ENCODE data around the gene MRPL16. TPM values are rescaled to one million over a fixed set of nuclear protein-coding genes. Genes with fewer than 3 reads are reported as not detected.

Gene MRPL16
- total and polyA plus RNA-seq, 9 donors, result 30.0 to 68.1 (median 38.5) TPM

GRCh38 chr11:59770869-59771268 lies 39.7 kb downstream of the MRPL16 start:
- H3K4me1 ChIP-seq (ENCODE audit: insufficient read depth), result peaks cover 4% of the 10 kb centered on the region
- TF ChIP-seq CTCF (IDR thresholded peaks at IDR 0.05) (no peak), EP300 (IDR thresholded peaks at IDR 0.05) (no peak), POLR2A (IDR thresholded peaks at IDR 0.05) (no peak)
- H3K36me3 ChIP-seq, result no peaks in the 10 kb centered on the region
- H3K27me3 ChIP-seq, result no peaks in the 10 kb centered on the region
- H3K9me3 ChIP-seq, result no peaks in the 10 kb centered on the region
- H3K4me3 ChIP-seq, result no peak overlapping the region
- 85 to 92% (median 92%) methylated on average over 8 of the region's 8 CpGs for WGBS, 3 donors
- H3K27ac ChIP-seq, result no peak overlapping the region
- intact Hi-C loops (cut with DNase I), result no loop called here
- no peak for DNase-seq

- H3K27ac ChIP-seq, result no peak overlapping the region
- intact Hi-C loops (cut with DNase I), result no loop called here
- peaks cover 4% of the 10 kb centered on the region for H3K4me1 ChIP-seq (ENCODE audit: insufficient read depth)
- H3K36me3 ChIP-seq, result no peaks in the 10 kb centered on the region
- H3K9me3 ChIP-seq, result no peaks in the 10 kb centered on the region
- H3K27me3 ChIP-seq, result no peaks in the 10 kb centered on the region
- TF ChIP-seq CTCF (IDR thresholded peaks at IDR 0.05) (no peak), EP300 (IDR thresholded peaks at IDR 0.05) (no peak), POLR2A (IDR thresholded peaks at IDR 0.05) (no peak)
- DNase-seq, result no peak
- no peak overlapping the region for H3K4me3 ChIP-seq
- WGBS, 3 donors, result 82 to 93% (median 90%) methylated on average over 3 of the region's 3 CpGs
These were observed 40.3 kb downstream of the MRPL16 start for GRCh38 chr11:59770319-59770718.

- no peak overlapping the region for H3K27ac ChIP-seq
- TF ChIP-seq CTCF (IDR thresholded peaks at IDR 0.05), result no peak
- no peak for TF ChIP-seq POLR2A (IDR thresholded peaks at IDR 0.05)
- no peak for TF ChIP-seq EP300 (IDR thresholded peaks at IDR 0.05)
- WGBS, 3 donors, result 91 to 93% (median 92%) methylated on average over 4 of the region's 4 CpGs
- no peak for DNase-seq
- H3K36me3 ChIP-seq, result no peaks in the 10 kb centered on the region
- peaks cover 4% of the 10 kb centered on the region for H3K4me1 ChIP-seq (ENCODE audit: insufficient read depth)
- no peaks in the 10 kb centered on the region for H3K27me3 ChIP-seq
- no peak overlapping the region for H3K4me3 ChIP-seq
- intact Hi-C loops (cut with DNase I), result no loop called here
- no peaks in the 10 kb centered on the region for H3K9me3 ChIP-seq
These were observed 40.8 kb downstream of the MRPL16 start for GRCh38 chr11:59769828-59770227.

- Histone ChIP-seq H3K27ac (no peak overlapping the region), H3K4me3 (no peak overlapping the region), H3K4me1 (ENCODE audit: insufficient read depth) (peaks cover 4% of the 10 kb centered on the region), H3K27me3 (no peaks in the 10 kb centered on the region), H3K9me3 (no peaks in the 10 kb centered on the region), H3K36me3 (no peaks in the 10 kb centered on the region)
- WGBS, 3 donors, result 82 to 88% (median 83%) methylated on average over 7 of the region's 7 CpGs
- intact Hi-C loops (cut with DNase I), result no loop called here
- no peak for DNase-seq
- TF ChIP-seq POLR2A (IDR thresholded peaks at IDR 0.05) (no peak), EP300 (IDR thresholded peaks at IDR 0.05) (no peak), CTCF (IDR thresholded peaks at IDR 0.05) (no peak)
These were observed 41.5 kb downstream of the MRPL16 start for GRCh38 chr11:59769111-59769510.

- WGBS, 3 donors, result 93 to 100% (median 95%) methylated on average over 1 of the region's 1 CpG
- intact Hi-C loops (cut with DNase I), result no loop called here
- Histone ChIP-seq H3K4me3 (no peak overlapping the region), H3K9me3 (no peaks in the 10 kb centered on the region), H3K27me3 (no peaks in the 10 kb centered on the region), H3K27ac (no peak overlapping the region), H3K4me1 (ENCODE audit: insufficient read depth) (peaks cover 4% of the 10 kb centered on the region), H3K36me3 (no peaks in the 10 kb centered on the region)
- no peak for TF ChIP-seq CTCF (IDR thresholded peaks at IDR 0.05)
- TF ChIP-seq POLR2A (IDR thresholded peaks at IDR 0.05), result no peak
- no peak for TF ChIP-seq EP300 (IDR thresholded peaks at IDR 0.05)
- no peak for DNase-seq
These were observed 43.4 kb downstream of the MRPL16 start for GRCh38 chr11:59767225-59767611.

All from ovary (tissue), 9 donors.